G401 (cell line): Measurements from ENCODE around the gene DELE1. TPM values are rescaled to one million over a fixed set of nuclear protein-coding genes. Genes with fewer than 3 reads are reported as not detected.
A peak's percentile ranks its signal among the peaks of the same experiment; 100 is the strongest.

Experiments used
- DNase-seq: peaks from one replicate; pipeline ENCODE4 v3.0.0-alpha.2; 2015; ENCODE audit warnings: low spot score
- in situ Hi-C: cut with HindIII; loops from 2 replicates; pipeline ENCODE4 v1.10.0; 2016; ENCODE audit warnings: low sequenced_read_pairs, mixed read lengths
- total RNA-seq: library from RNA; depleted of rRNA; stranded (reverse); fragments of >200 nt; shearing (Covaris generic); gene quantifications from 2 replicates; pipeline ENCODE4 v1.2.3, GENCODE V29; 2014

Gene DELE1
- total RNA-seq, 1 experiment from 2014 or later, result 87.4 TPM

DNA sequence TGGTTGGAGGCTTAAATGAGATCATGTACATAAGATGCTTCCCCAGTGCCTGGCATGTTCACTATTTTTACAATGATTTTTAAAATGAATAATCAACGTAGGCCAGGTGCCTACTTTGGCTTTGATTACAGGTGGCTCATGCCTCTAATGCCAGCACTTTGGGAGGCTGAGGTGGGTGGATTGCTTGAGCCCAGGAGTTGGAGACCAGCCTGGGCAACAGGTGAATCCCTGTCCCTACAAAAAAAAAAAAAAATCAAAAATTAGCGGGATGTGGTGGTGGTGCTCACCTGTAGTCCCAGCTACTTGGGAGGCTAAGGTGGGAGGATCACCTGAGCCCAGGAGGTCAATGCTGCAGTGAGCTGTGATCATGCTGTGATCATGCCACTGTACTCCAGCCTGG, 25.1 kb downstream of the DELE1 start:
- no peak for DNase-seq

DNA sequence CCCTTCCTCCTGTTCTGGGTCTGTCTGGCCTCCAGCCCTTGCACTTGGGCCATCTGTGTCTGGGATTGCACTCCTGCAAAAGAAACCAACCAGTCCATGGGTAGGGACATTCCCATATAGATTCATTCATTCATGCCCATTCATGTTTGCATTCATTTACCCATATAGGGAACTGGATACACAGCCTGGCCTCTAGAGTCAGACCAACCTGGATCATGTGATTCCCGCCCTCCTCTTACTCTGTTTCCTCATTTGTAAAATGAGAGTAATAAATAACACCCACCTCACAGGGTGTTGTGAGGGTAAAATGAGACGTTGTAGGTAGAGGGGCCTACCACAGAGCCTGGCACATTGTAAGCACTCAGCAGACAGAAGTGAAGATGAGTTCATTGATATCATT, 25.8 kb downstream of the DELE1 start:
- DNase-seq, result no peak
- in situ Hi-C loops, result no loop called here

More for the DNA sequence above, 25.1 kb downstream of the DELE1 start:
- in situ Hi-C loops, result no loop called here

DNA sequence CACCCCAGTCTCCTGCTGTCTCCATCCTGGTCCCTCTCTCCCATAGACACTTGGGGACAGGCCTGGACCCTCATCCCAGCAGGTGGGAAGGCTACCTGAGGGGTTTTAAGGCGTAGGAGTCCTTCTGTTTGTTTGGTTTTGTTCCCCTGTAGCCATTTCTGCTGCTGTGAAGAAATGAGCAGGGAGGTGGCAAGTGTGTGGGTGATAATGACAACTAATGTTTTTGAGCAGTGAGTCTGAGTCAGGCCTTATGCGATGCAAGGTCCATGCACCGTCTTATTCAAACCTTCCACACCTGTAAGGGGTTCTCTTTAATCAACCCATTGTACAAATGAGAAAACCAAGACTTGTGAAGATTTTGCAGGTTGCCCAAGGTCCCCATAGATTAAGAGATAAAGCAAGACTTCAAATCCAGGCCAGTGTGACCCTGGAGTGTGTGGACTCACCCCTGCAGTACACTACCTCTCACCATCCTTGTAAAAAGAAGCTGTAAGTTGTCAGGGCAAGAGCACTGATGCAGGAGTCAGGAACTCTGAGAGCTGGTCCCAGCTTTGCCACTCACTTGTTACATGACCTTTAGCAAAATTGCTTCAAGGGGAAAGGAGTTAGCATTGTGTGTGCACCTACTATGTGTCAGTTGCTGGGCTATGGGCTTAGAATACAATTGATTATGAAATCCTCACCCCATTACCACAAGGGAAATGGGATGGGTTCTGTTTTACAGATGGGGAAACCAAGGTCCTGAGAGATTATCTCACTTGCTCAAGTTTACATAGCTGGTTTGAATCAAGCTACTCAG, 26.7 kb downstream of the DELE1 start:
- no peak for DNase-seq
- in situ Hi-C loops, result no loop called here

DNA sequence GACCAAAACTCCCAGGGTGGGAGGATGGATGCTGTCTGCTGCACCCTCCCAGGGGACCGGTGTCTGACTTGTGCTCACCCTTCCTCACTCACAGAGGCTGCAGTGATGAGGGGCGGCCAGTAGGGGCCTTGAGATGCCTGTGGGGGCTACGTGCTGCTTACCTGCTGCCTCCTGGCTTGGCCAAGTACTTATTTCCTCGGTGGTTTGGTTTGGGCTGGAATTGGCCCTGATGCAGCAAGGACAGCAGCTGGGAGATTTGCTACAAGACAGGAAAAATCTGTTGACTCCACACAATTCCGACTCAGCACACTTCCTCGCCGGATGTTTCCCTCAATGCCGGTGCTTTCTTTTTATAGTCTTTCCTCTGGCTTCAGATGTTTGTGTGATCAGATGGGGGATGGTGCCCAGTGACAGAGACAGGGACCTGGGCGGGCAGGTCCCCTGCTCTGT, 27.7 kb downstream of the DELE1 start:
- in situ Hi-C loops, result no loop called here
- no peak for DNase-seq

DNA sequence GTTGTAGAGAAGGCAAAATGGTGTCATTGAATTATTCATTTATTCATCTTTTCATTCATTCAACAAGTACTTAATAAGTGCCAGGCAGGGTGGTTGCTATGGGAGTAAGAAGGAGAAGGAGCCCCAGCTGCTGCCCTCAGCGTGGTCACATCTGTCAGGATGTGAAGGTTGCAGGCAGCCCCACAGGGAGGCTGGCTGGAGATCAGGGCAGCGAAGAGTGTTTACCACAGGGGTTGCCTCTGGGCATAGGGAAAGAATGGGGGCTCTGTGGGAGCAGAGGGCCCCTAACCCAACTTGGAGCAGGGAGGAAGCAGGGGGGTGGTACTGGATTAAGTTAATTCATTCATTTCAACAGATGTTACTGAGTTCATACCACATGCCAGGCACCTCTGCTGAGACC, 28.3 kb downstream of the DELE1 start:
- DNase-seq, result no peak
- in situ Hi-C loops, result no loop called here

DNA sequence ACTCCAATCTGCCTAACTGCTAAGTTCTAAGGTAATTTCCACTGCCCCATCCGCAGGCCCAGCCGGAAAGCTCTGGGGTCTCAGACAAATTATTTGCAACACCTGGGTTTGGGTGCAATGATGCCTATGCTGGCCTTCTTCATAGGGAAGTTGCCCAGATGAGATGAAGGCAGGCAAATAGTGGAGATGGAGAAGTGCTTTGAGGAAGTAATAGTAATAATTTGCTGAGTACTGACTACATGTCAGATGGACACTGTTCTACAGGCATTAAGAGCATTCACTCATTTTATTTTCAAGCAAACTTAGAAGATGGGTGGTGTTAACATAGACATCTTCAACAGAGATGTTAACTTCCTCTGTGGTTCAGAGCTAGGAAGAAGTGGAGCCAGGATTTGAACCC, 30.5 kb downstream of the DELE1 start:
- in situ Hi-C loops, result no loop called here
- no peak for DNase-seq

DNA sequence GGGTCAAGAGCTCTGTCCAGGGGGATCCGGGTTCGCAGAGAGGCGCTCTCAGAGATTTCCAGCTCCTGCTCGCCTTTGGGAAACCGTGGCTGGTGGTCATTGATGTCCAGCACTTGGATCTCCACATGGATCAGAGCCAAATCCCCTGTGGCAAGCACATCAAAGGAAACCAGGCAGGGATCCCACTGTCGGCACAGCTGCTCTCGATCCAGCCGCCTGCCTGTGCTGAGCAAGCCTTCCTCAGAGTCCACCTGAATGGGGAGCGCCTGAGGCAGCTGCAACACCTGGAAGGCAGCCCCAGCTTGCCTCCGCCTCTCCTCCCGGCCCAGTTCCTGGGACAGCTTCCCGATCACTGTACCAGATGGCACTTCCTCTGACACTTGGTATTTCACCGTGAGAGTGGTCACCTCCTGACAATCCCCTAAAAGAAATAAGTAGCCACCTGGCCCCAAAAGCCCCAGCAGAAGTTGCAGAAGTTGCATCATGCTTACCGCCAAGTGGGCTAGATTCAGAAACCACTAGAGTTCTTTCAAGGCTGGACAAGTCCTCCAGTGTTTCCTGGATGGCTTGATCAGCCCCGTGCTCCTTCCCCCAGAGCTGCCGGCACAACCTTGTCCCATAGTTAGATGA, 33.8 kb downstream of the DELE1 start:
- in situ Hi-C loops, result no loop called here
- no peak for DNase-seq

DNA sequence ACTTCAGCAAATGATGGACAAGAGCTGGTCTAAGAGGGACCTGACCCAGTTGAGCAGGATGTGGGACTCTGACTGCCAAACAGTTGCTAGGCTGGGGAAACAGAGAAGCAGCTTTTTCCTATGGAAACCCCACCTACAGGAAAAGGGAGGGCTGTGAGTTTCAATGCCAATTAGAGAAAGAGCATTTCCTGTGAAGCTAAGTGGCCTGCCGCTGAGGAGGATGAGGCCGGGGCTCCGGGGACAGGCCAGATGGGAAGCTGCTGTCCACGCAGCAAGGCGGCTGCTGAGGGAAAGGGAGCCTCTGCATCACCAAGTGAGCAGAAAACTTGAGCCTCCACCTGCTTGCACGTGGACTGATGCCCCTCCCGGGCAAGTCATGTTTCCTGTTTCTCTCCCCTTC, 34.4 kb downstream of the DELE1 start, which contains the start of gene PCDH12:
TSS of gene PCDH12 (minus strand) at position 90 of the 400 bp plus-strand sequence. CDS start 351 bp downstream, outside the sequence.
- DNase-seq, result no peak
- in situ Hi-C loops, result no loop called here

DNA sequence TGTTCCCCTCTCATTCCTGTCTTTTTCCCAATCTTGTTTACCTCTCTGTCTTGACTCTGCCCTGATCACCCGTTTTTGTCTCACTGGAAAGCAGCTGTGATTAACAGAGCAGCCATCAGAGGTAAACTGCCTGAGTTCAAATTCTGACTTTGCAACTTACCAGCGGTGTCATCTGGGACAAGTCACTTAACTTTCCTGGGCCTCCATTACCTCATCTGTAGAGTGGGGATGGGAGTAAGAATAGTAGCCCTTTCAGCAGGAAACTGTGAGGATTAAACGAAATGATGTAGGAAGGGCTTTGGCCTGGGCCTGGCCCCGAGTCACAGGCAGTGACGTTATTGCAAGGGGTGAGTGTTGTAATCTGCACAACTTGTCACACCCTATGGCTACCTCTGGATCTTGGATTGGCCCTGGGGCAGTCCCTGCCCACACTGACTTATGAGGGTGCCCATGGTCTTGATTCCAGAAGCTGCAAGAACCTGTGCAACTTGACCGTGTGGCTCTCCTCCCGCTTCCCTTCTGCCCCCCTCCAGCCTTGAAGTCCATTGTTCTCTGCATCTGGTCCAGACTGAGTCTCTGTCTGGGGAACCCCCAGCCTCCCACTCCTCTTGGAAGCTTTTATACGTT, 35.0 kb downstream of the DELE1 start:
- DNase-seq, result no peak
- in situ Hi-C loops, result no loop called here

DNA sequence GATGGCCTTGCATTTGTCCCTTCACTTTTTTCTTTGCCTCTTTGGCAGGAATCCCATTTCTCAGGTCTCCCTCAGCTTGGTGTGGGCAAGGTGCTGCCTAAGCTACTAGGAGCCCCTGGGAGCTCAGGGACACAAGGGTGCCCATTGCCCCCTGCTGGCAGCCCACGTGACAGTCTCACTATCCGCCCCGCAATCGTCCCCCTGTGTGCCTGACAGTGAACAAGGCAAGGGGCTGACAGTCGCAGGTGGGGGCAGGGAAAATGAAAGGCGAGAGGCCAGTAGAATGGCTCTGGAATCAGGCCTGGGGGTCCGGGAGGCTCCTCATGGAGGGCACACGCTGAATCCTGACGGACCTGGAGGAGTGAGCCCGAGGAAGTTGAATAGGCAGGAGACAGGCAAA, 36.3 kb downstream of the DELE1 start:
- in situ Hi-C loops, result no loop called here
- DNase-seq, result no peak

DNA sequence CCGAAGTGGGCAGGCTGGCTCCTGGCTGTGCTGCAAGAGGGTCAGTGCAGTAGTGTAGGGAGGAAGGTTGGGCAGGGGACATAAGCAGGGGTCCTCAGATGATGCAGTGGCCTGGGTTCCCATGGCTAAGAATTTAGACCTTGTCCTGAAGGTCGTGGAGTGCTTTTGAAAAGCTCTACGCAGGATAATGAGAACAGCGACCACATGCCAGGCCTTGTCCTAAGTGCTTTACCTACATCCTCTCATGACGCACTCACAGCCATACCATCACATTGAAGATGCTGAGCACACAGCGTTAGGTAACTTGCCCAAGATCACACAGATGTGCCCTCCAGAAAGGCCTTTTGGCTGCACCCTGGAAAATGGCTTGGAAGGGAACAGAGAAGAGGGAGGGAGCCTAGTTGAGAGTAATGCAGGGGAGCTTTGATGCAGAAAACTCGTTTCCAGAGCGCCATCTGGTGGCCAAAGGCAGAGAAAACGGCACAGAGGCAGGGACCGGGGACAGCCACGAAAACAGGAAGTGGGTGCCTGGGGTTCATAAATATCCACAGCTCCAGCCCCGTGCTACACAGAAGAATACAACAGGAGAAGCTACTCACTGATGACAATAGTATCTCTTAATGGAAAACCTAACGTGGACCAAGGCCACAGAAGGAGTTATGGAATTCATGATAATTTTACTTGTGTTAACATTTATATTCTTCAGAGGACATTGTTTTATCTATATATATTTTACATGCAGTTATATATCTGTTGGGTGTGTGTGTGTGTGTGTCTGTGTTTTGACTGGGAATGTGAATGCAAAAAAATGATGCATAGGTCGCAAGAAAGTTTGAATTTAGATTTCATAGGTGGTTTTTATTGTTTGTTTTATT, 37.0 kb downstream of the DELE1 start:
- in situ Hi-C loops, result no loop called here

DNA sequence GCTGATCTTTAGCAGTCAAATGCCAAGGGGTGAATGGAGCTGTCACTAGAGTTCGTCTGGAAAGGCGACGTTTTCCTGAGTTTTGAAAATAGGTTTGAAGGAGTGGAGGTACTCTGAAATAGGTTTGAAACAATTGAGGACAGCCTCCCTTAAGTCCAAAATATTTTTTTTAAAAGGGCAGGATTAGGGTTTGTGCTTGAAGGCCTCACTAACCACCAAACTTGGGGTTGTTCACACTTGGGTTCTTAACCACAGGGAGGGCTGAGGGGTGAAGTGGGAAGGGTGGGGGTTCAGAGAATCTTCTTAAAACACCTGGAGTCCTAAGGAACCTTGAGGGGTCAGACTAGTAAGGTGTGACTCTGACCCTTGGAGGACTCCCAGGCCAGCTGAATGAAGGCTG, 37.8 kb downstream of the DELE1 start:
- no peak for DNase-seq
- in situ Hi-C loops, result no loop called here

More for the DNA sequence above, 37.0 kb downstream of the DELE1 start:
- peak; percentile 92 for DNase-seq

DNA sequence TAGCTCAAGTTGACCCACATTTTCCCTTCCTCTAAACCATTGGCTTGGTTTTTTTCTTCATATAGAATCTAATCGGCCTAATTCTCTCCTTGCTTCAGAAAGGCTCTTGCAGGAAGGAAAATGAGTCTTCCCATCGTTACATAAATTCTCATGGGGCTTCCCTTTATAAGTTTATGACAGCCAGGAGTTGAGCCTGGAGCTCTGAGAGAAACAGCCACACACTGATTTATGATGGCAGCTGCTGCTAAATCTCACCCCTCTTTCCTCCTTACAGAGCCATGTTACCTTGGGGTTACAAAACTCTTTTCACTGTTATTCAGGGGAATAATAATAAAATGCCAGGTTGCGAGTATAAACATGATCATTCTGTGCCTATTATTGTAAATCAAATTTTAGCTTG, 40.0 kb downstream of the DELE1 start:
- in situ Hi-C loops, result no loop called here
- no peak for DNase-seq

DNA sequence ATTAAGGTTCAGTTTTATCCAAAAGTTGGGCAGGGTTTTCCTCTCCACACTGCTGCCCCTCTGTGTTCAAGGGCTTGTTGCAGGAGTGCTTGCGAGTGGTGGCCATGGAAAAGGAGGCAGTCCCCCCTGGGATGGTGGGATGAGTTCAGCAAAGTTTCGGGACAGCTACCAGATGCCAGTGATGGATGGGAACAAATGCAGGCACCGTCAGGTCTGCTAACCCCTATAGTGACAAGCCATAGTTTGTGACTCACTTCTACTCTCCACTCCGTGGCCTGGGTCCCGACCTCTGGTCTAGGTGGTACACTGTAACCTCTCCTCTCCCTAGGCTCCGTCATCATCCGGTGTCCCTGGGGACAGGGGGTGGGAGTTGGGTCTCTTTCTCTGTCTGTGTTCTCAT, 41.4 kb downstream of the DELE1 start:
- in situ Hi-C loops, result no loop called here
- no peak for DNase-seq

DNA sequence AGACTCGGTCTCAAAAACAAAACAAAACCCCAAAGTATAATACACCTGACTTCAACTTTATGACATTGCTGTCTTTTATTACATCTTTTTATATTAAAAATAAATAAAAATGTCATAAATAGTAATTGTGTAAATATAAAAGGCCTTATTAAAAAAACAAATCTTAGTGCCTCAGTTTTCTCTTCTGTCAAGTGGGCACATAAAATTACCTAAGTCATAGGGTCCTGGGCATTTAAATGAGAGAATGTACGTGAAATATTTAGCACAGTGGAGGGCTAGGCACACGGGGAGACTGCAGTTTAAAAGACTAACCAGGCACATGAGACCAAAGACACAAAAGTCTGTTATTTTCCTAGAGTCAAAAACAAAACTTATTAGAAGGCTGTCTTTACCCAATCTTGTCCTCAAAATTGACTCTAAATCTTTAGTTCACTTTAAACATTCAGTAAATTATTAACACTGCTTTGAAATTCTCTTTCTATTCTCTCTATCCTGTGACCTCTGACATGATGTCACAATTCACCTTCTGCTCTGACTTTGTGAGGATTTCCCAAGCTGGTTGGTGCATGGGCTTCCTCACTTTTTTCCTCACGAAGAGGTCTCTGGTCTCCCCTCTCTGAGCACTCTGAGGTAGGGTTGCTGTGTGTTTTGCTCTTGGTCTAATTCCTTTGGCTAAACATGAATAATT, 42.7 kb downstream of the DELE1 start:
- in situ Hi-C loops, result no loop called here
- DNase-seq, result no peak

DNA sequence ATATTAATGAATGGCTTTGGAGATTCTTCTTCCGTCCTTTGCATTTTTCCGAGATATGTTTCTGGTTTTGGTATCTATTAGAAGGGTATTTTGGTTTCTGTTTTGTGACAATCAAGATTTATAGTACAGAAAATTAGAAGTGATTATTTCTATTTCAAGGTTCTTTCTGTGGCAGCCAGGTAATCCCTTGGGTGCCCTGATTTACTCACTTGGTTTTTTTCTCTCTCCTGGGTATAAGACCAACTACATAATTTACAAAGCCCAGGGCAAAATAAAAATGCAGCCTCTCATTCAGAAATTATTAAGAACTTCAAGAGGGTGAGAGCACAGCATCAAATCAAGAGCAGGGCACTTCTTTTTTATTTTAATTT, 43.3 kb downstream of the DELE1 start:
- DNase-seq, result no peak
- in situ Hi-C loops, result no loop called here

DNA sequence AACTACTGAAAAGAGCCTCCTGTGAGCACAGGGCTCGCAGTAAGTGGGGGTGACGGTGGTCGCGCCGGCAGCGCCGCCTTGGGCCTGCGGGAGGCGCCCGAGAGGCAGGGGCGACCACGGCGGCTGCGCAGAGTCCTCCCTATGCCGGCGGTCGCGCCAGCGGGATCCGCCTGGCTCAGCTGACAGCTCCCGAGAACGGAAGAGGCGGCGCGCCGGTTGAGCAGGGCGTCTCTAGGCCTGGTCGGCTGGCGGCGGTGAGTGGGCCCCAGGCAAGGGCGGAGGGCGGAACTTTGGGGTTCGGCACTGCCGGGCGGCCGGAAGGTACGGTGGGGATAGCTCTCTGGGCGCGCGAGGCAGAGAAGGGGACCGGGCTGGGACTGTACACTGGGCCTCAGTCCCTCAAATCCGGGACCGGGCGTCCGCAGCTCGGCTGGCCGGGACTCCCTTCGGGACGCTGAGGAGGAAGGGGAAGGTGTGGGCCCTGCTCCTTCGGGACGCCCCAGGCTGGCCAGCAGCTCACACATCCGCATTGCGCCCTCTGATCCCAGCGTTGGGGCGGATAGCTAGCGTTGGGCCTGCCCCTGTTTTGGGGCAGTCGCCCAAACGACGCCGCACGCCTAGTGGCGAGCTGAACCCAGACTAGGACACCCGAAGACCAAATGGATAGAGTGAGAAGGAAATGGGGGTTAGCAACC, 45.4 kb downstream of the DELE1 start, which contains the start of gene RNF14:
TSS of gene RNF14 (plus strand) at position 192 of the 695 bp plus-strand sequence. CDS start 4,484 bp downstream, outside the sequence.
- in situ Hi-C loops, result no loop called here
- peak; percentile 91 for DNase-seq
